K562 (cell line): Measurements from ENCODE around the gene MVB12B. TPM values are rescaled to one million over a fixed set of nuclear protein-coding genes. Genes with fewer than 3 reads are reported as not detected.

Source experiments
- ATAC-seq: fragments of 200-7000 bp; cut with Tn5 transposase; 3 replicates; pipeline ENCODE4 v1.9.1; 2020; ENCODE audit warnings: moderate library complexity
- BruUV-seq: library from RNA; stranded (reverse); fragments of 400-500 nt; replicated peaks from 2 replicates; lab custom pipeline; 2021; lab: Mats Ljungman, UMichigan
- CTCF ChIA-PET: fragments of 300-600 bp; formaldehyde crosslinking; extraction: SDS; loops from one replicate; lab custom pipeline; 2021; ENCODE audit warnings: low intra/inter-chr PET ratio; lab: Yijun Ruan, JAX
- POLR2A ChIA-PET: fragments of 300-600, 350-650 bp; sonication (Branson Sonifier 250); formaldehyde crosslinking; extraction: SDS; loops from one replicate; lab custom pipeline; 2021; ENCODE audit warnings: antibody characterized with exemption, inconsistent platforms; lab: Yijun Ruan, JAX
- DNase-seq, 4 experiments: peaks; one replicate each; pipeline versions ENCODE4 v3.0.0 to v3.0.0-alpha.2; 2011 to 2018; ENCODE audit warnings: low spot score in 3 of 4, mixed read lengths in 3 of 4; ENCODE audit errors: extremely low read depth in 1 of 4
- FAIRE-seq: peaks from 2 replicates; lab custom pipeline; 2011; peaks lifted over from hg19 to GRCh38; lab: Jason Lieb, UNC
- H2AFZ ChIP-seq: 2 replicates; pipeline ENCODE4 v1.6.0; 2011; ENCODE audit warnings: low read depth, low read length, control low read depth, inconsistent platforms
- H3K27ac ChIP-seq: fragments of 200-600 bp; 3 replicates; pipeline ENCODE4 v1.8.0; 2011; ENCODE audit warnings: low read depth, mild to moderate bottlenecking, control low read depth, inconsistent platforms, low read length, moderate library complexity, mixed read lengths; ENCODE audit errors: extremely low read depth
- H3K27me3 ChIP-seq, 2 experiments: fragments of 300-600 bp in 1 of 2; 2 replicates in 1 of 2; 3 replicates in 1 of 2; pipeline versions ENCODE4 v1.6.0 to v1.8.0; 2011; ENCODE audit warnings: inconsistent platforms in 2 of 2, low read length in 2 of 2, mild to moderate bottlenecking in 1 of 2, mixed read lengths in 1 of 2, moderate library complexity in 1 of 2; ENCODE audit not compliant: control insufficient read depth in 2 of 2, insufficient read depth in 2 of 2
- H3K36me3 ChIP-seq: fragments of 300-600 bp; 3 replicates; pipeline ENCODE4 v1.8.0; 2011; ENCODE audit warnings: mild to moderate bottlenecking, low read length, inconsistent platforms; ENCODE audit not compliant: control insufficient read depth, insufficient read depth
- H3K4me1 ChIP-seq, 2 experiments: fragments of 200-600 bp in 1 of 2; replicated peaks in 1 of 2; 2 replicates in 1 of 2; 3 replicates in 1 of 2; pipeline versions ENCODE4 v1.5.1 to v1.8.0; 2011; ENCODE audit warnings: inconsistent platforms in 2 of 2, low read length in 2 of 2, mild to moderate bottlenecking in 1 of 2, mixed read lengths in 1 of 2, moderate library complexity in 1 of 2; ENCODE audit not compliant: control insufficient read depth in 2 of 2, insufficient read depth in 2 of 2
- H3K4me2 ChIP-seq: 2 replicates; pipeline ENCODE4 v1.6.1; 2011; ENCODE audit warnings: low read length, control low read depth, inconsistent platforms, mixed read lengths; ENCODE audit not compliant: insufficient read depth
- H3K4me3 ChIP-seq: fragments of 200-600 bp; sonication (generic), shearing (Covaris generic); 2 replicates; pipeline ENCODE4 v1.5.1; 2016; ENCODE audit warnings: control low read depth, inconsistent platforms
- H3K79me2 ChIP-seq: fragments of 200-600 bp; 3 replicates; pipeline ENCODE4 v1.8.0; 2011; ENCODE audit warnings: low read length, inconsistent platforms; ENCODE audit not compliant: control insufficient read depth, insufficient read depth
- H3K9ac ChIP-seq, 2 experiments: 2 replicates each; pipeline versions ENCODE4 v1.6.0 to v1.6.1; 2011; ENCODE audit warnings: low read depth in 2 of 2, low read length in 2 of 2, control low read depth in 1 of 2, inconsistent platforms in 1 of 2, mild to moderate bottlenecking in 1 of 2, mixed read lengths in 1 of 2; ENCODE audit not compliant: insufficient read depth in 1 of 2
- H3K9me1 ChIP-seq: one replicate; pipeline ENCODE4 v1.6.0; 2011; ENCODE audit warnings: inconsistent platforms, mild to moderate bottlenecking, low read length, moderate library complexity; ENCODE audit not compliant: control insufficient read depth, insufficient read depth
- H3K9me3 ChIP-seq: replicated peaks from 2 replicates; pipeline ENCODE4 v1.5.1; 2011; ENCODE audit warnings: low read depth, low read length, inconsistent platforms; ENCODE audit not compliant: control insufficient read depth, insufficient read depth
- H4K20me1 ChIP-seq: replicated peaks from 2 replicates; pipeline ENCODE4 v1.6.1; 2011; ENCODE audit warnings: low read length, inconsistent platforms, mixed read lengths; ENCODE audit not compliant: control insufficient read depth, insufficient read depth
- ARHGAP35 ChIP-seq: fragments of 450-650 bp; IDR thresholded peaks from 2 replicates; pipeline ENCODE4 v1.6.1; 2018; ENCODE audit not compliant: partially characterized antibody
- E2F4 ChIP-seq: sonication (generic); formaldehyde crosslinking; IDR thresholded peaks from 2 replicates; pipeline ENCODE4 v1.8.0; 2022; ENCODE audit warnings: mild to moderate bottlenecking, low read depth, missing genetic modification reagents
- HBP1 ChIP-seq: fragments of 450-650 bp; formaldehyde crosslinking; IDR thresholded peaks from 2 replicates; pipeline ENCODE4 v1.4.0; 2022; ENCODE audit warnings: missing genetic modification characterization
- PPARD ChIP-seq: fragments of 250-450 bp; sonication (Bioruptor Pico); IDR thresholded peaks from 2 replicates; pipeline ENCODE4 v1.8.0; 2022; ENCODE audit warnings: inconsistent platforms, mild to moderate bottlenecking, moderate library complexity
- SRSF1 ChIP-seq: fragments of 200-400 bp; formaldehyde crosslinking; IDR thresholded peaks from 2 replicates; pipeline ENCODE4 v1.6.1; 2017; ENCODE audit warnings: mild to moderate bottlenecking, low read depth, low read length, moderate library complexity
- SUPT5H ChIP-seq: fragments of 450-650 bp; IDR thresholded peaks from 2 replicates; pipeline ENCODE4 v1.6.1; 2016
- WHSC1 ChIP-seq: IDR thresholded peaks from one replicate; pipeline ENCODE4 v1.6.1; 2012; ENCODE audit warnings: low read length, control low read depth, inconsistent platforms
- ZNF518B ChIP-seq: fragments of 250-450 bp; sonication (Bioruptor Pico); IDR thresholded peaks from 2 replicates; pipeline ENCODE4 v1.5.0; 2021; ENCODE audit warnings: mild to moderate bottlenecking, moderate library complexity
- ZNF77 ChIP-seq: fragments of 250-450 bp; sonication (Bioruptor Pico); IDR thresholded peaks from 2 replicates; pipeline ENCODE4 v1.5.0; 2020
- ZNF79 ChIP-seq: fragments of 250-450 bp; sonication (Bioruptor Pico); IDR thresholded peaks from 2 replicates; pipeline ENCODE4 v1.4.0; 2020; ENCODE audit warnings: low read depth, mild to moderate bottlenecking, moderate library complexity
- WGBS: fragments of 100-300 bp; shearing (Covaris generic); methylation state at CpG from one replicate; pipeline ENCODE4 v1.1.6; 2016; ENCODE audit warnings: low coverage, mixed read lengths; ENCODE audit not compliant: insufficient coverage; ENCODE audit errors: missing lambda C conversion rate; 5-methylcytosine and 5-hydroxymethylcytosine counted together
- in situ Hi-C: fragments of 300-500 bp; cut with MboI; formaldehyde crosslinking; loops from 4 replicates; pipeline ENCODE4 v1.15.0; 2018; ENCODE audit warnings: inconsistent platforms, mixed read lengths
- intact Hi-C: fragments of 100-400 bp; cut with micrococcal nuclease; formaldehyde crosslinking; loops from 2 replicates; pipeline ENCODE4 v1.14.2; 2022
- polyA plus RNA-seq, 8 experiments: library from polyadenylated mRNA; depleted of rRNA in 4 of 8; stranded (reverse) in 5 of 8; unstranded in 3 of 8; fragments of >200 nt; fragmentation: Nextera tagmentation in 2 of 8; fragmentation: Illumina TruSeq in 1 of 8; extraction: Ambion mirVana in 2 of 8; extraction: Trizol in 1 of 8; gene quantifications; 2 replicates each; pipeline versions ENCODE4 v1.2.1 to v1.2.3, GENCODE V29; 2011 to 2014; ENCODE audit warnings: inconsistent platforms in 1 of 8, missing spikeins in 1 of 8
- total RNA-seq, 7 experiments: library from RNA; depleted of rRNA in 6 of 7; stranded (reverse); fragments of >200 nt in 6 of 7; fragmentation: Illumina TruSeq in 2 of 7; extraction: Trizol in 2 of 7; gene quantifications; 2 replicates each; pipeline versions ENCODE4 v1.2.1 to v1.2.3, GENCODE V29; 2011 to 2021; ENCODE audit warnings: low replicate concordance in 1 of 7

The MVB12B gene
- total and polyA plus RNA-seq, 9 of the 15 experiments (the other 6 are each of a cell fraction or from before 2014, with no cell fraction given) = not detected

GRCh38 chr9:126363250-126363649 lies 36.6 kb downstream of the MVB12B start:
- no peak for ATAC-seq
- ChIA-PET POLR2A (no interaction called here), CTCF (no interaction called here)
- intact Hi-C loops (no loop called here), in situ Hi-C loops (no loop called here)
- Histone ChIP-seq H3K9ac (no peak overlapping the region), H3K9me3 (no peaks in the 10 kb centered on the region), H3K4me2 (no peak overlapping the region), H3K9me1 (no peaks in the 10 kb centered on the region), H3K27me3 (peaks cover 0 to 15% of the 10 kb centered on the region in 2 experiments; a peak in 3 of 5 replicates), H3K4me3 (no peak overlapping the region), H3K79me2 (no peaks in the 10 kb centered on the region), H3K36me3 (no peaks in the 10 kb centered on the region), H3K4me1 (no peaks in the 10 kb centered on the region), H4K20me1 (no peaks in the 10 kb centered on the region), H2AFZ (no peak overlapping the region), H3K27ac (no peak overlapping the region)
- no peak for TF ChIP-seq SRSF1
- no peak for TF ChIP-seq WHSC1
- TF ChIP-seq ZNF518B (CRISPR knock-in tag) = no peak
- TF ChIP-seq HBP1 (CRISPR knock-in tag) = no peak
- TF ChIP-seq ZNF77 (CRISPR knock-in tag) = no peak
- TF ChIP-seq PPARD (CRISPR knock-in tag) = no peak
- TF ChIP-seq ARHGAP35 = no peak
- TF ChIP-seq ZNF79 = no peak
- no peak for TF ChIP-seq SUPT5H
- no peak for TF ChIP-seq E2F4 (CRISPR knock-in tag)
- no peak for DNase-seq
- FAIRE-seq = no peak
- no TSS peak for BruUV-seq
- 1% methylated on average over 6 of the region's 6 CpGs for WGBS
